Measurements from ENCODE around the gene AKNA. TPM values are rescaled to one million over a fixed set of nuclear protein-coding genes. Genes with fewer than 3 reads are reported as not detected.

Gene AKNA
- polyA plus RNA-seq, 2 of the 4 experiments (the other 2 are of a cell fraction) = 2.7 to 4.6 TPM

DNA sequence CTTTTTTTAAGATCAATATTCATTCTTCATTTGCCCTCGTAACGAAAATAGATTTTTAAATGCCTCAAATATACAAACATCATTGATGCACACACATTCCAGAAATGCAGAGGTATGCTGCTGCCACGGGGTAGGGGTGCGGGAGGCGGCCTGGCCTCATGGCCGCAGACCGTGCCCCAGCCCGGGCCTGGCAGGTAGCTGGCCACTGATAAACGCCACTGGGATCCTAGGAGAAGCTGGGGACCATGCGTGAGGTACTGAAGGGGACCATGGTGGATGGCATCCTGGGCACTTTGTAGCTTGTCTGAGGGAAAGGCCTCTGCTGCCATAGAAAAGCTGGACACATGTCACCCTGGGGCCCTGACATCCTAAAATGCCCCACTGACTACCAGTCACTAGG, 51.6 kb downstream of the AKNA start:
- Histone ChIP-seq H3K4me3 (no peak overlapping the region), H3K4me2 (no peak overlapping the region), H3K4me1 (no peaks in the 10 kb centered on the region), H3K27ac (no peak overlapping the region), H3K9me3 (no peaks in the 10 kb centered on the region)
- DNase-seq (ENCODE audit: low read depth in 1 of 2, low spot score in 1 of 2) (no peak), ATAC-seq (no peak), FAIRE-seq (no peak)
- TF ChIP-seq ZFP36 (IDR thresholded peaks at IDR 0.05; ENCODE audit: borderline replicate concordance, partially characterized antibody) = no peak
- no peak for TF ChIP-seq NFE2L2 (conservative IDR thresholded peaks at IDR 0.05; ENCODE audit: low read length)
- TF ChIP-seq MAFK (IDR thresholded peaks at IDR 0.05; ENCODE audit: partially characterized antibody) = no peak
- TF ChIP-seq POLR2AphosphoS2 (conservative IDR thresholded peaks at IDR 0.05; ENCODE audit: low read length) = no peak
- TF ChIP-seq, protein P1, sequence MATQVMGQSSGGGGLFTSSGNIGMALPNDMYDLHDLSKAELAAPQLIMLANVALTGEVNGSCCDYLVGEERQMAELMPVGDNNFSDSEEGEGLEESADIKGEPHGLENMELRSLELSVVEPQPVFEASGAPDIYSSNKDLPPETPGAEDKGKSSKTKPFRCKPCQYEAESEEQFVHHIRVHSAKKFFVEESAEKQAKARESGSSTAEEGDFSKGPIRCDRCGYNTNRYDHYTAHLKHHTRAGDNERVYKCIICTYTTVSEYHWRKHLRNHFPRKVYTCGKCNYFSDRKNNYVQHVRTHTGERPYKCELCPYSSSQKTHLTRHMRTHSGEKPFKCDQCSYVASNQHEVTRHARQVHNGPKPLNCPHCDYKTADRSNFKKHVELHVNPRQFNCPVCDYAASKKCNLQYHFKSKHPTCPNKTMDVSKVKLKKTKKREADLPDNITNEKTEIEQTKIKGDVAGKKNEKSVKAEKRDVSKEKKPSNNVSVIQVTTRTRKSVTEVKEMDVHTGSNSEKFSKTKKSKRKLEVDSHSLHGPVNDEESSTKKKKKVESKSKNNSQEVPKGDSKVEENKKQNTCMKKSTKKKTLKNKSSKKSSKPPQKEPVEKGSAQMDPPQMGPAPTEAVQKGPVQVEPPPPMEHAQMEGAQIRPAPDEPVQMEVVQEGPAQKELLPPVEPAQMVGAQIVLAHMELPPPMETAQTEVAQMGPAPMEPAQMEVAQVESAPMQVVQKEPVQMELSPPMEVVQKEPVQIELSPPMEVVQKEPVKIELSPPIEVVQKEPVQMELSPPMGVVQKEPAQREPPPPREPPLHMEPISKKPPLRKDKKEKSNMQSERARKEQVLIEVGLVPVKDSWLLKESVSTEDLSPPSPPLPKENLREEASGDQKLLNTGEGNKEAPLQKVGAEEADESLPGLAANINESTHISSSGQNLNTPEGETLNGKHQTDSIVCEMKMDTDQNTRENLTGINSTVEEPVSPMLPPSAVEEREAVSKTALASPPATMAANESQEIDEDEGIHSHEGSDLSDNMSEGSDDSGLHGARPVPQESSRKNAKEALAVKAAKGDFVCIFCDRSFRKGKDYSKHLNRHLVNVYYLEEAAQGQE (IDR thresholded peaks at IDR 0.05) = no peak
- TF ChIP-seq MYC (IDR thresholded peaks at IDR 0.05; ENCODE audit: borderline replicate concordance, low read length) = no peak
- no peak for TF ChIP-seq MAZ (IDR thresholded peaks at IDR 0.05; ENCODE audit: borderline replicate concordance, low read depth, low read length)
- TF ChIP-seq PHF8 (IDR thresholded peaks at IDR 0.05; ENCODE audit: borderline replicate concordance, low read depth) = no peak
- TF ChIP-seq, protein P2, sequence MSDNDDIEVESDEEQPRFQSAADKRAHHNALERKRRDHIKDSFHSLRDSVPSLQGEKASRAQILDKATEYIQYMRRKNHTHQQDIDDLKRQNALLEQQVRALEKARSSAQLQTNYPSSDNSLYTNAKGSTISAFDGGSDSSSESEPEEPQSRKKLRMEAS (IDR thresholded peaks at IDR 0.05) = no peak
- TF ChIP-seq, protein P3, sequence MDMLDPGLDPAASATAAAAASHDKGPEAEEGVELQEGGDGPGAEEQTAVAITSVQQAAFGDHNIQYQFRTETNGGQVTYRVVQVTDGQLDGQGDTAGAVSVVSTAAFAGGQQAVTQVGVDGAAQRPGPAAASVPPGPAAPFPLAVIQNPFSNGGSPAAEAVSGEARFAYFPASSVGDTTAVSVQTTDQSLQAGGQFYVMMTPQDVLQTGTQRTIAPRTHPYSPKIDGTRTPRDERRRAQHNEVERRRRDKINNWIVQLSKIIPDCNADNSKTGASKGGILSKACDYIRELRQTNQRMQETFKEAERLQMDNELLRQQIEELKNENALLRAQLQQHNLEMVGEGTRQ (IDR thresholded peaks at IDR 0.05) = no peak
- no peak for TF ChIP-seq SREBF2 (IDR thresholded peaks at IDR 0.05)
- TF ChIP-seq, protein P4, sequence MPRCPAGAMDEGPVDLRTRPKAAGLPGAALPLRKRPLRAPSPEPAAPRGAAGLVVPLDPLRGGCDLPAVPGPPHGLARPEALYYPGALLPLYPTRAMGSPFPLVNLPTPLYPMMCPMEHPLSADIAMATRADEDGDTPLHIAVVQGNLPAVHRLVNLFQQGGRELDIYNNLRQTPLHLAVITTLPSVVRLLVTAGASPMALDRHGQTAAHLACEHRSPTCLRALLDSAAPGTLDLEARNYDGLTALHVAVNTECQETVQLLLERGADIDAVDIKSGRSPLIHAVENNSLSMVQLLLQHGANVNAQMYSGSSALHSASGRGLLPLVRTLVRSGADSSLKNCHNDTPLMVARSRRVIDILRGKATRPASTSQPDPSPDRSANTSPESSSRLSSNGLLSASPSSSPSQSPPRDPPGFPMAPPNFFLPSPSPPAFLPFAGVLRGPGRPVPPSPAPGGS (IDR thresholded peaks at IDR 0.05) = no peak
- no peak for TF ChIP-seq RCOR1 (IDR thresholded peaks at IDR 0.05; ENCODE audit: low read depth, low read length)
- no peak for TF ChIP-seq RARB (CRISPR knock-in tag; IDR thresholded peaks at IDR 0.05)
- TF ChIP-seq JUNB (IDR thresholded peaks at IDR 0.05) = no peak
- no peak for TF ChIP-seq ZSCAN20 (CRISPR knock-in tag; IDR thresholded peaks at IDR 0.05)
- TF ChIP-seq CHD4 (IDR thresholded peaks at IDR 0.05; ENCODE audit: borderline replicate concordance) = no peak
- no peak for TF ChIP-seq SMC3 (IDR thresholded peaks at IDR 0.05)
- TF ChIP-seq NR3C1 (IDR thresholded peaks at IDR 0.05) = no peak
- no peak for TF ChIP-seq GATA3 (IDR thresholded peaks at IDR 0.05; ENCODE audit: borderline replicate concordance)
- CTCF ChIA-PET = interaction anchor here (1.0 kb wide), 1 partner anchor 10 kb away, joined by 3 read pairs; no protein-coding TSS in a partner anchor
- POLR2A ChIA-PET = no interaction called here
- WGBS (ENCODE audit: missing lambda C conversion rate) = 92% methylated on average over 8 of the region's 10 CpGs

DNA sequence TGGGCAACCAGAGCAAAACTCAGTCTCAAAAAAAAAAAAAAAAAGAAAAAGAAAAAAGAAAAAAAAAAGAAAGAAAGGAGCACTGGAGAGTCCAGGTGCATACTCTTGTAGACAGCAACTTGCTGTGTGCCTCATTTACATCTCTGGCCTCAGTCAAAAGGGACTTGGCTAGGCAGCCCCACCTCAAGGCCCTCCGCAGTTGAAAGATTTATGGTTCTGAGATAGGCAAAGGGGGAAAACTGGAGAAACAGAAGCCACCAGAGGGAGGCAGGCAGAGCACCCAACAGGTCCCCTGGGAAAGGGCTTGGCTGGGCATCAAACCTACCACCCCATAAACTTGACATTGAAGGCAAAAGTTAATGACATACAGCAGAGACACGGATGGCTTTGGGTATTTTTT, 52.0 kb downstream of the AKNA start:
- POLR2A ChIA-PET = no interaction called here
- Histone ChIP-seq H3K4me3 (no peak overlapping the region), H3K4me1 (no peaks in the 10 kb centered on the region), H3K27ac (no peak overlapping the region), H3K9me3 (no peaks in the 10 kb centered on the region), H3K4me2 (no peak overlapping the region)
- CTCF ChIA-PET = no interaction called here
- no peak for DNase-seq (ENCODE audit: low read depth in 1 of 2, low spot score in 1 of 2)
- no peak for FAIRE-seq
- TF ChIP-seq CEBPB (IDR thresholded peaks at IDR 0.05) (no peak), MAFK (IDR thresholded peaks at IDR 0.05; ENCODE audit: partially characterized antibody) (no peak)
- TF ChIP-seq, protein P2 (IDR thresholded peaks at IDR 0.05) = no peak
- WGBS (ENCODE audit: missing lambda C conversion rate) = 71% methylated on average over 2 of the region's 2 CpGs
- no peak for ATAC-seq
